NCI-H748 treated with DMSO at 0.1 percent for 48 hours (cell line): ENCODE results near the gene MBNL3.

Experiments
- DNase-seq: peaks from one replicate; lab custom pipeline; 2025; lab: John Stamatoyannopoulos, UW

MBNL3 gene

GRCh38 chrX:132488819-132489577 is at the start of gene MBNL3:
Gene MBNL3, minus strand, starts transcription at chrX:132489038. Its CDS starts 49,427 bp downstream, at chrX:132439611.
- peak; percentile 45 for DNase-seq

DNA sequence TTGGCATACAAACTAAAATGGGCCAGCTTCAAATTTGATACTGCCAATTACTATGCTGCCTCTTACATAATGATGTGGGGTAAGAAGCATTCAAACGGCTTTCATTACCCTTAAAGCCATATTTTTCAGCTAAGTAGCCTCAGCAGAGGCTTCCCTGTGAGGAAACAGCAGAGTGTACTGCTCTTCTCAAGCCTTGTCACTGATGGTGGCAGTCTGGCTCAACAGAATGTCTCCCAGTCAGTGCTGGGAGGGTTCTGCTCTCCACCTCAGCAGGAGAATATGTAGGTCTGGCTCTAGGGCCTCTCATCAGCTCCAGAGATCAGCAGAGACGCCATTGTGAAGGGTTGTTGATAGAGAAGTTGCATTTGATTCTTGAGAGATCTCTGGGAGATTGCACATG is 44.6 kb upstream of the MBNL3 start:
- DNase-seq: no peak

GRCh38 chrX:132532913-132533312 is 44.1 kb upstream of the MBNL3 start:
- DNase-seq: no peak

DNA sequence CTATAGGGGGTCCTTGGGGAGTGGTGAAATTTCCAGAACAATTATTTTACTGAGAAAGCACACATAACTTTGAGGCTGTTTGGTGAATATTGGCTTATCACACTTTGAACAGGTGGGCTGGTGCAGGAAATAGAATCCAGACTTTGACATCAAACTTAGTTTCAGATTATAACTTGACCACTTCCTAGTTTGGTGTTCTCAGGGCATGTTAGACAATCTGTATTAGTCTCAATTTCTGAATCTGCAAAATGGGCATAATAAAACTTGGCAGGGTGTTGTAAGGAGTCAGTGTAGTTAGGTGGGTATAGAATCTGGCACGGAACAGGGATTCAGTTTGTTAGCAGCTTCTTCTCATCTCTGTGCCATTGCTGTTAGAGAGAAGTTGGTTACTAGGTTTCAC is 43.3 kb upstream of the MBNL3 start:
- DNase-seq: no peak

- DNase-seq: no peak
These were observed 32.0 kb upstream of the MBNL3 start for GRCh38 chrX:132520792-132521191.

- DNase-seq: no peak
These were observed 31.4 kb upstream of the MBNL3 start for GRCh38 chrX:132520213-132520612.

- no peak for DNase-seq
These were observed 29.6 kb upstream of the MBNL3 start for GRCh38 chrX:132518401-132518800.

- DNase-seq: peak; percentile 44
These were observed 20.0 kb upstream of the MBNL3 start for GRCh38 chrX:132508834-132509233.

DNA sequence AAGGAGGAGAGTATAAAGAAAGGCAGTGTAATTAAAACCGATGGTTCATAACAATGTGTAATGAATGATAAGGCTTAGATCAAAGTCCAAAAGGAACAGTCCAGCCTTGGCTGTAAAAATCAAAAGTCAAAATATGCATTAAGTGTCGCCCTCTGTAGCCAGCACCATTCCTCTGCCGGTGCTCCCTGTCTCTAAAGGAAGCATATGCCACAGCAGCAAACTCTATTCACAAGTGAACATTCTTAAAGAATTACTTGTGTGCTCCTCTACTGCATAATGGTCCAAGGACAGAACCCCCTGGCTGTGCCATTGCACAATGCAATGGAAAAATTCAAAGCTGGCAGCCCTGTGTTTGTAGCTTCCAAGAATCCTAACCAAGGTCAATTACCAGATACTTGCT is 16.3 kb upstream of the MBNL3 start:
- DNase-seq: no peak

- DNase-seq: no peak
These were observed 15.6 kb upstream of the MBNL3 start for GRCh38 chrX:132504417-132504816.

- DNase-seq: no peak
These were observed 12.8 kb upstream of the MBNL3 start for GRCh38 chrX:132501606-132502005.

DNA sequence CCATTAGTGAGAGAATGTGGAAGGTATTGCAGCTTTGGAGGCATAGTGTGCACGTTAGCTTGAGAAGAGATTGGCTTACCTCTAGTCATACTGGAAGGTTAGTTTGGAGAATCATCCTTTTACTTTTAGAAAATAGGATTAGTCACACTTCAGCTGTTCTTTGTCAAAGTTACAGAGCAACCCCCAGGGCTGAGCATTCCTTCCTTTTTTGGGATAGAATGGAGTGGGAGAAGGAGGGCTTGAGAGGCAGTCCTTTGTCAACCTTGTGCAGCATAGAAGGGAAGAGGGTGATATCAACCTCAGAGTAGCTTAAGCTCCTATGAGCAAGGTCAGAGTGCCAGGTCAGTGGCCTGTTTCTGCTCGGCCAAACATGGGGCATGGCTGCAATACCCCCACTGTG is 8.6 kb upstream of the MBNL3 start:
- no peak for DNase-seq

DNA sequence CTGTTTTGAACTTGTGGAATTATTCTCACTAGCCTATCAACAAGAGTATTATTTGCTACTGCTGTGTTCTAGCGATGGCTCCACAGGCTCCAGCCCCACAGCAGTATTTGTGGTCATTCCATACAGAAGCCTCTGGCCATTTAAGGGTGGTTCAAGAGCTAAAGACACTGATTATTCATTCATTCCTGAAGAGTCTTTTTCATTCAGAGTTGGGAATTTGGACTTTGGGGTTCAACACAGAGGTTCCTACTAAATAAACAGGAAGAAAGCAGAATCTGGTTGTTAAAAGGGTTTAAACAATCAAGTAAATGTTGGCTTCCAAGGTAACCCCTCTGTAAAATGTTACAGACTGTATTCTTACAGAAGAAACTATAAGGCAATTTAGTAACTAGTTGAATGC is 4.3 kb upstream of the MBNL3 start:
- DNase-seq: no peak

DNA sequence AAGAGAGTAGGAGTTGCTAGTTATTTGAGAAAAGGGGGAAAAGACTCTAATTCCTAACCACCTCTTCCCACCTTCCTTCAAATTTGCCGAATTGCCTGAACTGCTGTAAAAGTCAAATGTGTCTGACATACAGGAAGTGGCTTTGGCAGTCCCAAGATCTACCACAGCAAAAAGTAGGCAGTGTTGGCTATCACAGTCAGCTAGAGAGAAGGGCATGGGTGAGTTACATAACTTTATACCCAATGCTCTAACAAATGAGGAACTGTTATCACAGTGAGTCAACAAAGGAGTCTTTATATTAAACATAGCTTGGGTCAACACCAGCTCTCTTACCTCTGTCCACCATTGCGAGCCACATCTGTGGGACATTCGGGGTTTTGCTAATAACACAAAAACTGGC is 2.4 kb upstream of the MBNL3 start:
- peak; percentile 49 for DNase-seq

GRCh38 chrX:132489578-132490419 is 961 bp upstream of the MBNL3 start:
- peak; percentile 34 for DNase-seq

DNA sequence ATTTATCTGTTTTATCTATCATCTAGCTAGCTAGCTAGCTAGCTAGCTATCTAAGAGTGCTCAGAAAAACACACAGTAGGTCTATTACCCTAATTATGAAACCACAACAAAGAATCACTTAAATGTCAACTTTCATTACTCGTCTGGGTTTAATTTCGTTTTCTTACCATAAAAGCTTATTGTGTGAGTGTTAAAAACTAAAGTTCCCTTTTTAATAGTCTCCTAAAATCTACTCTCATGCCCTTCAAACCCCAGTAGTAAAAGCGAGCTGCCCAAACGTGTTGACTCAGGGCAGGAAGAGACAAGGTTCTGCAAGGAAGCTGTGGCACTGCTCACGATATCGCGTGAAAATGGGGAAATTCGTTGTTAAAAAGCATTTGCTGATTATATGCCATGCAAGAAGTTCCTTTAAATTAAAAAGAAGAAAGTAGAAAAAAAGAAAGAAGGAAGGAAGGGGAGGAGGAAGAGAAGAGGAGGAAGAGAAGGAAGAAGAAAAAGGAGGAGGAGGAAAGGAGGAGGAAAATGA is 595 bp downstream of the MBNL3 start:
- no peak for DNase-seq

DNA sequence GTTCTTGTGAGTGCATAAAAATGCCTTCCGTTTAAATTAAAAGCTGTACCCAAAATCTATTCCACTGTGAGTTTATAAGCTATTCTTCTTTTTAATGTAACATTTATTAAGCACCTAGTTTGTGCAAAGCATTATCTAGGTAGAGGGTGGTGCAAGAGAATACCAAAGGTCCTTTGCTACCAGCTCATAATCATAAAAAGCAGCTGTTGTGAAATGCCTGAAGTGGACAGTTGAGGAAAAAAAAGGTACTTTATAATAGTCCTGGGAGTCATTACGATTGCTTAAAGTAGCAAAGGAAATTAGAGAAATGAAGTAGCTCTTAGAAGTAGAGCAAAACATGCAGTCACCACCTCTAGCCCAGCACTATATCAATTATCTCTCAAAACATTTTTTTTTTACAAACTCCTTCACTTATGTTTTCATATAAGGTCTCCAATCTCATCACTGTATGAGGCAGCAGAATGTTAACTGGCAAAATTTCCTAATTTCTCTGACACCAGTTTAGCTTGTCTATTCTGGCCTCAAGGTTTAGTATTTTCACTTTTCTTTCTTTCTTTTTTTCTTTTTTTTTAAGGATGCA is 2.1 kb downstream of the MBNL3 start:
- DNase-seq: no peak

- DNase-seq: peak; percentile 61
These were observed 4.9 kb downstream of the MBNL3 start for GRCh38 chrX:132483951-132484350.

GRCh38 chrX:132483488-132483887 is 5.3 kb downstream of the MBNL3 start:
- DNase-seq: peak; percentile 79

DNA sequence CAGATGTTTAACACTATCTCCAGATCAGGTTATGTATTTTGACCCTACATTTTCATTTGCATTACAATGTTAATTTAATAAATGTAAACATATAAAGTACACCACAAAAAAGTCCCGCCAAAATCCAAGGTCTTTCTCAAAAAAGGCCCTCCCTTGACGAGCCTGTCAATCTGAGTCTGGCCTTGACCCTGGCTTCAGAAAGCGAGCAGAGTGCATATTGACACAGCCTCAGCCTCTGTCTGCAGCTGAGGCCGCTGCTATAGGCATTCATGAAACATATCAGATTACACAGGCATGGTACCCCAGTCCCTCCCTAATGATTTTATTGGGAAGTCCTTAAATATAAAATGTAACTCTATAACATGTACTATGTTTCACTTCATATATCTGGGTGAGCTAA is 6.2 kb downstream of the MBNL3 start:
- peak; percentile 65 for DNase-seq

- no peak for DNase-seq
These were observed 7.4 kb downstream of the MBNL3 start for GRCh38 chrX:132481449-132481848.

- DNase-seq: peak; percentile 35
These were observed 8.1 kb downstream of the MBNL3 start for GRCh38 chrX:132480581-132481203.
